Suppressor macrophage treated with lipopolysaccharide for 1 hour (primary cell): ENCODE data around the gene HEPN1.

ENCODE experiments used
- DNase-seq, 3 donors: peaks; one replicate each; pipeline ENCODE4 v3.0.0-alpha.2; 2020 to 2022

Gene HEPN1

GRCh38 chr11:124902616-124903015, 16.4 kb upstream of the HEPN1 start:
- no peak for DNase-seq

- peak; percentile 30 to 69 (median 50) for DNase-seq
These were observed 3.3 kb upstream of the HEPN1 start for GRCh38 chr11:124915541-124916369.

- DNase-seq: no peak
These were observed 2.7 kb upstream of the HEPN1 start for GRCh38 chr11:124916370-124916710.

GRCh38 chr11:124917115-124917637, 1.9 kb upstream of the HEPN1 start:
- DNase-seq: peak in 2 of 3 donors; percentile 20 to 37

- DNase-seq: no peak
These were observed 848 bp downstream of the HEPN1 start for GRCh38 chr11:124919898-124920297.

- DNase-seq: no peak
These were observed 1.3 kb downstream of the HEPN1 start for GRCh38 chr11:124920356-124920755.

- peak; percentile 74 to 87 (median 76) for DNase-seq
These were observed 2.0 kb downstream of the HEPN1 start for GRCh38 chr11:124920870-124921609.

- DNase-seq: no peak
These were observed 3.8 kb downstream of the HEPN1 start for GRCh38 chr11:124922831-124923230.

- DNase-seq: no peak
These were observed 4.2 kb downstream of the HEPN1 start for GRCh38 chr11:124923296-124923695.

GRCh38 chr11:124928942-124929665, 10.1 kb downstream of the HEPN1 start:
- DNase-seq: no peak

- DNase-seq: peak in 1 of 3 donors; percentile 27
These were observed 11.7 kb downstream of the HEPN1 start for GRCh38 chr11:124930799-124931198.

- DNase-seq: peak; percentile 21 to 55 (median 45)
These were observed 16.0 kb downstream of the HEPN1 start for GRCh38 chr11:124934862-124935547.

- no peak for DNase-seq
These were observed 16.8 kb downstream of the HEPN1 start, which contains the start of gene HEPACAM for GRCh38 chr11:124935548-124936514. HEPACAM (minus strand) TSS chr11:124936047; CDS start chr11:124936006, 41 bp downstream.

- no peak for DNase-seq
These were observed 18.4 kb downstream of the HEPN1 start for GRCh38 chr11:124937336-124937935.

- DNase-seq: no peak
These were observed 19.2 kb downstream of the HEPN1 start for GRCh38 chr11:124938206-124938765.

- no peak for DNase-seq
These were observed 19.9 kb downstream of the HEPN1 start for GRCh38 chr11:124938970-124939369.

- no peak for DNase-seq
These were observed 22.7 kb downstream of the HEPN1 start for GRCh38 chr11:124941703-124942102.

GRCh38 chr11:124942466-124943253, 23.6 kb downstream of the HEPN1 start:
- DNase-seq: no peak

GRCh38 chr11:124943254-124943616, 24.2 kb downstream of the HEPN1 start:
- DNase-seq: peak in 1 of 3 donors; percentile 10

- DNase-seq: no peak
These were observed 24.7 kb downstream of the HEPN1 start for GRCh38 chr11:124943741-124944140.
